ENCODE measurements around the gene LMF1.
A peak's percentile ranks its signal among the peaks of the same experiment; 100 is the strongest.

The LMF1 gene

GRCh38 chr16:971582-971905, 760 bp upstream of the LMF1 start:
- no peaks in the 10 kb centered on the region for H3K79me2 ChIP-seq (ENCODE audit: insufficient read depth, low read depth)
- H3K4me3 ChIP-seq (IDR thresholded peaks at IDR 0.05; ENCODE audit: insufficient read depth, low read depth, low read length), result no peak overlapping the region
- no peak overlapping the region for H2AFZ ChIP-seq (ENCODE audit: low read depth)
- TF ChIP-seq CTCF (conservative IDR thresholded peaks at IDR 0.05; ENCODE audit: low read depth, low read length), result no peak
- no peak overlapping the region for H3K4me2 ChIP-seq
- H4K20me1 ChIP-seq (ENCODE audit: insufficient read depth), result no peaks in the 10 kb centered on the region
- no peaks in the 10 kb centered on the region for H3K36me3 ChIP-seq (ENCODE audit: insufficient read depth)
- H3K9ac ChIP-seq, result no peak overlapping the region
- no peak overlapping the region for H3K27ac ChIP-seq
- no peaks in the 10 kb centered on the region for H3K4me1 ChIP-seq (ENCODE audit: low read depth, poor library complexity, severe bottlenecking)
- peaks cover 52% of the 10 kb centered on the region for H3K27me3 ChIP-seq (ENCODE audit: insufficient read depth, low read depth)

GRCh38 chr16:970386-970765, 408 bp downstream of the LMF1 start:
- Histone ChIP-seq H3K9ac (peak overlapping the region; percentile 76; the same call in 1 of the 2 replicates), H3K4me1 (ENCODE audit: low read depth, poor library complexity, severe bottlenecking) (no peaks in the 10 kb centered on the region), H2AFZ (ENCODE audit: low read depth) (peak overlapping the region; percentile 99), H3K4me3 (IDR thresholded peaks at IDR 0.05; ENCODE audit: insufficient read depth, low read depth, low read length) (no peak overlapping the region), H3K27ac (peak overlapping the region; percentile 42; the same call in 1 of the 2 replicates), H3K27me3 (ENCODE audit: insufficient read depth, low read depth) (peaks cover 44% of the 10 kb centered on the region), H3K36me3 (ENCODE audit: insufficient read depth) (no peaks in the 10 kb centered on the region), H4K20me1 (ENCODE audit: insufficient read depth) (no peaks in the 10 kb centered on the region), H3K79me2 (ENCODE audit: insufficient read depth, low read depth) (no peaks in the 10 kb centered on the region), H3K4me2 (peak overlapping the region; percentile 86)
- TF ChIP-seq CTCF (conservative IDR thresholded peaks at IDR 0.05; ENCODE audit: low read depth, low read length), result no peak

- TF ChIP-seq CTCF (conservative IDR thresholded peaks at IDR 0.05; ENCODE audit: low read depth, low read length), result no peak
- H4K20me1 ChIP-seq (ENCODE audit: insufficient read depth), result no peaks in the 10 kb centered on the region
- no peaks in the 10 kb centered on the region for H3K4me1 ChIP-seq (ENCODE audit: low read depth, poor library complexity, severe bottlenecking)
- peak overlapping the region; percentile 99 for H2AFZ ChIP-seq (ENCODE audit: low read depth)
- peak overlapping the region; percentile 86 for H3K4me2 ChIP-seq
- no peaks in the 10 kb centered on the region for H3K79me2 ChIP-seq (ENCODE audit: insufficient read depth, low read depth)
- H3K36me3 ChIP-seq (ENCODE audit: insufficient read depth), result no peaks in the 10 kb centered on the region
- no peak overlapping the region for H3K27ac ChIP-seq
- peak overlapping the region; percentile 76; the same call in 1 of the 2 replicates for H3K9ac ChIP-seq
- H3K27me3 ChIP-seq (ENCODE audit: insufficient read depth, low read depth), result peaks cover 44% of the 10 kb centered on the region
- no peak overlapping the region for H3K4me3 ChIP-seq (IDR thresholded peaks at IDR 0.05; ENCODE audit: insufficient read depth, low read depth, low read length)
Measured at GRCh38 chr16:969508-970385, 1.0 kb downstream of the LMF1 start.

- H3K4me1 ChIP-seq (ENCODE audit: low read depth, poor library complexity, severe bottlenecking), result no peaks in the 10 kb centered on the region
- no peak overlapping the region for H3K27ac ChIP-seq
- H3K79me2 ChIP-seq (ENCODE audit: insufficient read depth, low read depth), result no peaks in the 10 kb centered on the region
- no peak overlapping the region for H3K4me2 ChIP-seq
- H3K9ac ChIP-seq, result no peak overlapping the region
- H3K27me3 ChIP-seq (ENCODE audit: insufficient read depth, low read depth), result peaks cover 44% of the 10 kb centered on the region
- no peak overlapping the region for H3K4me3 ChIP-seq (IDR thresholded peaks at IDR 0.05; ENCODE audit: insufficient read depth, low read depth, low read length)
- no peak for TF ChIP-seq CTCF (conservative IDR thresholded peaks at IDR 0.05; ENCODE audit: low read depth, low read length)
- no peaks in the 10 kb centered on the region for H3K36me3 ChIP-seq (ENCODE audit: insufficient read depth)
- H4K20me1 ChIP-seq (ENCODE audit: insufficient read depth), result no peaks in the 10 kb centered on the region
- H2AFZ ChIP-seq (ENCODE audit: low read depth), result no peak overlapping the region
Measured at GRCh38 chr16:968620-969019, 2.2 kb downstream of the LMF1 start.
